WTC11 (cell line): ENCODE results near the gene UQCR10. TPM values are rescaled to one million over a fixed set of nuclear protein-coding genes. Genes with fewer than 3 reads are reported as not detected.

ENCODE experiments used
- ATAC-seq: fragments of 200-7000 bp; cut with Tn5 transposase; 2 replicates; pipeline ENCODE4 v1.10.0; 2021; ENCODE audit warnings: mild to moderate bottlenecking, moderate library complexity
- CTCF ChIA-PET: fragments of 300-600 bp; sonication (Branson Sonifier 250); formaldehyde crosslinking; loops from one replicate; lab custom pipeline; 2021; ENCODE audit warnings: antibody characterized with exemption; lab: Charles Lee
- POLR2A ChIA-PET: fragments of 350-600 bp; sonication (Branson Sonifier 250); formaldehyde crosslinking; loops from one replicate; lab custom pipeline; 2021; ENCODE audit warnings: antibody characterized with exemption; lab: Charles Lee
- DNase-seq: peaks from one replicate; pipeline ENCODE4 v3.0.0; 2021; ENCODE audit warnings: low spot score
- H3K27ac Mint-ChIP-seq: 2 replicates; pipeline ENCODE4 v1.8.0; 2021; ENCODE audit warnings: mixed read lengths
- H3K27me3 Mint-ChIP-seq: 2 replicates; pipeline ENCODE4 v1.8.0; 2021; ENCODE audit warnings: low read depth, mild to moderate bottlenecking, moderate library complexity, mixed read lengths
- H3K36me3 Mint-ChIP-seq: 2 replicates; pipeline ENCODE4 v1.8.0; 2021; ENCODE audit warnings: mixed read lengths
- H3K4me1 Mint-ChIP-seq: 2 replicates; pipeline ENCODE4 v1.8.0; 2022; ENCODE audit warnings: mixed read lengths
- H3K4me3 Mint-ChIP-seq: 2 replicates; pipeline ENCODE4 v1.8.0; 2021; ENCODE audit warnings: mild to moderate bottlenecking, moderate library complexity, mixed read lengths
- H3K9me3 Mint-ChIP-seq: 2 replicates; pipeline ENCODE4 v1.8.0; 2021; ENCODE audit warnings: mixed read lengths
- ATF1 ChIP-seq: sonication (generic); formaldehyde crosslinking; IDR thresholded peaks from 2 replicates; pipeline ENCODE4 v1.8.1; 2023; ENCODE audit warnings: mild to moderate bottlenecking, moderate library complexity, missing genetic modification reagents
- FOXJ3 ChIP-seq: sonication (generic); formaldehyde crosslinking; IDR thresholded peaks from 2 replicates; pipeline ENCODE4 v1.9.0; 2021; ENCODE audit warnings: missing genetic modification reagents, mild to moderate bottlenecking, borderline replicate concordance
- FOXK1 ChIP-seq: sonication (generic); formaldehyde crosslinking; IDR thresholded peaks from 2 replicates; pipeline ENCODE4 v1.8.0; 2022; ENCODE audit warnings: mild to moderate bottlenecking, moderate library complexity, missing genetic modification reagents
- GABPB1 ChIP-seq: sonication (generic); formaldehyde crosslinking; IDR thresholded peaks from 2 replicates; pipeline ENCODE4 v1.8.1; 2023; ENCODE audit warnings: mild to moderate bottlenecking, missing genetic modification reagents
- JAZF1 ChIP-seq: fragments of 250-450 bp; sonication (Bioruptor Pico); IDR thresholded peaks from 2 replicates; pipeline ENCODE4 v1.9.0; 2021; ENCODE audit warnings: moderate library complexity, mild to moderate bottlenecking, inconsistent platforms
- MXD4 ChIP-seq: fragments of 250-450 bp; sonication (Bioruptor Pico); IDR thresholded peaks from 2 replicates; pipeline ENCODE4 v1.8.0; 2021; ENCODE audit warnings: mild to moderate bottlenecking, moderate library complexity, borderline replicate concordance
- NR2C2 ChIP-seq: sonication (generic); formaldehyde crosslinking; IDR thresholded peaks from 2 replicates; pipeline ENCODE4 v1.8.0; 2022; ENCODE audit warnings: mild to moderate bottlenecking, missing genetic modification reagents
- OVOL2 ChIP-seq: fragments of 250-450 bp; sonication (Bioruptor Pico); IDR thresholded peaks from 2 replicates; pipeline ENCODE4 v1.9.0; 2021; ENCODE audit warnings: mild to moderate bottlenecking, borderline replicate concordance
- RORB ChIP-seq: fragments of 250-450 bp; sonication (Bioruptor Pico); IDR thresholded peaks from 2 replicates; pipeline ENCODE4 v1.9.0; 2021; ENCODE audit warnings: mild to moderate bottlenecking
- TCF7 ChIP-seq: sonication (generic); formaldehyde crosslinking; IDR thresholded peaks from 2 replicates; pipeline ENCODE4 v1.8.0; 2022; ENCODE audit warnings: mild to moderate bottlenecking, low read depth, missing genetic modification reagents, moderate library complexity
- TP53 ChIP-seq: sonication (generic); formaldehyde crosslinking; IDR thresholded peaks from 2 replicates; pipeline ENCODE4 v1.8.1; 2023; ENCODE audit warnings: mild to moderate bottlenecking, missing genetic modification reagents
- ZNF138 ChIP-seq: sonication (generic); formaldehyde crosslinking; conservative IDR thresholded peaks from 2 replicates; pipeline ENCODE4 v1.8.1; 2022; ENCODE audit warnings: mild to moderate bottlenecking, moderate library complexity, missing genetic modification reagents
- ZNF219 ChIP-seq: sonication (generic); formaldehyde crosslinking; IDR thresholded peaks from 2 replicates; pipeline ENCODE4 v1.8.0; 2023; ENCODE audit warnings: missing genetic modification reagents, mild to moderate bottlenecking, borderline replicate concordance
- ZNF423 ChIP-seq: fragments of 250-450 bp; sonication (Bioruptor Pico); IDR thresholded peaks from 2 replicates; pipeline ENCODE4 v2.1.2; 2022; ENCODE audit warnings: mild to moderate bottlenecking, moderate library complexity
- total RNA-seq: library from RNA; stranded (reverse); gene quantifications from 3 replicates; pipeline ENCODE4 v1.2.3, GENCODE V29; 2021
- TF ChIP-seq, protein P1 (sequence below): sonication (generic); formaldehyde crosslinking; IDR thresholded peaks from 2 replicates; pipeline ENCODE4 v1.8.0; 2023; ENCODE audit warnings: missing genetic modification reagents, mild to moderate bottlenecking, borderline replicate concordance
- TF ChIP-seq, protein P2 (sequence below): sonication (generic); formaldehyde crosslinking; IDR thresholded peaks from 2 replicates; pipeline ENCODE4 v1.8.1; 2023; ENCODE audit warnings: mild to moderate bottlenecking, missing genetic modification reagents, moderate library complexity
- TF ChIP-seq, protein P3 (sequence below): sonication (generic); formaldehyde crosslinking; IDR thresholded peaks from 2 replicates; pipeline ENCODE4 v1.8.1; 2023; ENCODE audit warnings: mild to moderate bottlenecking, missing genetic modification reagents
- TF ChIP-seq, protein P4 (sequence below): sonication (generic); formaldehyde crosslinking; IDR thresholded peaks from 2 replicates; pipeline ENCODE4 v1.8.1; 2023; ENCODE audit warnings: mild to moderate bottlenecking, moderate library complexity, missing genetic modification reagents
- TF ChIP-seq, protein P5 (sequence below): fragments of 250-450 bp; sonication (Bioruptor Pico); IDR thresholded peaks from 2 replicates; pipeline ENCODE4 v1.9.0; 2021; ENCODE audit warnings: moderate library complexity, mild to moderate bottlenecking, inconsistent platforms, borderline replicate concordance
- TF ChIP-seq, protein P6 (sequence below): fragments of 250-450 bp; sonication (Bioruptor Pico); IDR thresholded peaks from 2 replicates; pipeline ENCODE4 v1.9.0; 2021; ENCODE audit warnings: mild to moderate bottlenecking
- TF ChIP-seq, protein P7 (sequence below): sonication (generic); formaldehyde crosslinking; IDR thresholded peaks from 2 replicates; pipeline ENCODE4 v1.8.1; 2022; ENCODE audit warnings: low read depth, mild to moderate bottlenecking, moderate library complexity, missing genetic modification reagents, borderline replicate concordance

The UQCR10 gene
- total RNA-seq, 1 experiment from 2014 or later = 119 TPM

DNA sequence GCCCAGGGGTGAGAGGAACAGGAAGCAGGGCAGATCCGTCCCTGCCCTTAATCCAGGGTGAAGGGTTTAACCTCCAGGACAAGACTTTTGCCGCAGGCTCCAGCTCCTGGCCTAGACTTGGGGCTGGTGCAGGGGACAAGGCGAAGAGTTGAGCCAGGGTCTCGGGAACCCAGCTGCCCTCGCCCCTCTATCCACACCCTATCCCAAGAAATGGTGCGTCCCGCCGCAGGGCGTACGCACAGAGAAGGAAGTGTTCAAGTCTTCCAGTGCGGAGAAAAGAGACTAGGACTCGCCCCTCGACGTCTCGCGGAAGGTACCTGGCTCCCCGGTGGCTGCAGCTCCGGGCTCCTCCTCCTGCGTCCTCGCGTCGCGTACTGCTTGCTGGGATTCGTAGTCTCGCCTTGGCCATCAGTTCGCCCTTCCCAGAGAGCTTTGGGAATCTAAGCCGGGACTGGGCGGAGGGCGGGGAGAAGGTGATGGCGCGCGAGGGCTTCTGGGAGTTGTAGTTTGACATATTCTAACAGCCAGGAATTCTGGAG lies 468 bp upstream of the UQCR10 start, which contains the start of gene ZMAT5 (continued):
- TF ChIP-seq, protein P1, sequence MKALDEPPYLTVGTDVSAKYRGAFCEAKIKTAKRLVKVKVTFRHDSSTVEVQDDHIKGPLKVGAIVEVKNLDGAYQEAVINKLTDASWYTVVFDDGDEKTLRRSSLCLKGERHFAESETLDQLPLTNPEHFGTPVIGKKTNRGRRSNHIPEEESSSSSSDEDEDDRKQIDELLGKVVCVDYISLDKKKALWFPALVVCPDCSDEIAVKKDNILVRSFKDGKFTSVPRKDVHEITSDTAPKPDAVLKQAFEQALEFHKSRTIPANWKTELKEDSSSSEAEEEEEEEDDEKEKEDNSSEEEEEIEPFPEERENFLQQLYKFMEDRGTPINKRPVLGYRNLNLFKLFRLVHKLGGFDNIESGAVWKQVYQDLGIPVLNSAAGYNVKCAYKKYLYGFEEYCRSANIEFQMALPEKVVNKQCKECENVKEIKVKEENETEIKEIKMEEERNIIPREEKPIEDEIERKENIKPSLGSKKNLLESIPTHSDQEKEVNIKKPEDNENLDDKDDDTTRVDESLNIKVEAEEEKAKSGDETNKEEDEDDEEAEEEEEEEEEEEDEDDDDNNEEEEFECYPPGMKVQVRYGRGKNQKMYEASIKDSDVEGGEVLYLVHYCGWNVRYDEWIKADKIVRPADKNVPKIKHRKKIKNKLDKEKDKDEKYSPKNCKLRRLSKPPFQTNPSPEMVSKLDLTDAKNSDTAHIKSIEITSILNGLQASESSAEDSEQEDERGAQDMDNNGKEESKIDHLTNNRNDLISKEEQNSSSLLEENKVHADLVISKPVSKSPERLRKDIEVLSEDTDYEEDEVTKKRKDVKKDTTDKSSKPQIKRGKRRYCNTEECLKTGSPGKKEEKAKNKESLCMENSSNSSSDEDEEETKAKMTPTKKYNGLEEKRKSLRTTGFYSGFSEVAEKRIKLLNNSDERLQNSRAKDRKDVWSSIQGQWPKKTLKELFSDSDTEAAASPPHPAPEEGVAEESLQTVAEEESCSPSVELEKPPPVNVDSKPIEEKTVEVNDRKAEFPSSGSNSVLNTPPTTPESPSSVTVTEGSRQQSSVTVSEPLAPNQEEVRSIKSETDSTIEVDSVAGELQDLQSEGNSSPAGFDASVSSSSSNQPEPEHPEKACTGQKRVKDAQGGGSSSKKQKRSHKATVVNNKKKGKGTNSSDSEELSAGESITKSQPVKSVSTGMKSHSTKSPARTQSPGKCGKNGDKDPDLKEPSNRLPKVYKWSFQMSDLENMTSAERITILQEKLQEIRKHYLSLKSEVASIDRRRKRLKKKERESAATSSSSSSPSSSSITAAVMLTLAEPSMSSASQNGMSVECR (CRISPR knock-in tag) = 0 out of 2 replicates have a peak, but pooled peaks have one; percentile 38
- peak; percentile 14; the same call in 1 of the 2 replicates for TF ChIP-seq FOXK1
- no peak for TF ChIP-seq MXD4 (CRISPR knock-in tag)
- TF ChIP-seq, all 79 proteins: peak for 7

DNA sequence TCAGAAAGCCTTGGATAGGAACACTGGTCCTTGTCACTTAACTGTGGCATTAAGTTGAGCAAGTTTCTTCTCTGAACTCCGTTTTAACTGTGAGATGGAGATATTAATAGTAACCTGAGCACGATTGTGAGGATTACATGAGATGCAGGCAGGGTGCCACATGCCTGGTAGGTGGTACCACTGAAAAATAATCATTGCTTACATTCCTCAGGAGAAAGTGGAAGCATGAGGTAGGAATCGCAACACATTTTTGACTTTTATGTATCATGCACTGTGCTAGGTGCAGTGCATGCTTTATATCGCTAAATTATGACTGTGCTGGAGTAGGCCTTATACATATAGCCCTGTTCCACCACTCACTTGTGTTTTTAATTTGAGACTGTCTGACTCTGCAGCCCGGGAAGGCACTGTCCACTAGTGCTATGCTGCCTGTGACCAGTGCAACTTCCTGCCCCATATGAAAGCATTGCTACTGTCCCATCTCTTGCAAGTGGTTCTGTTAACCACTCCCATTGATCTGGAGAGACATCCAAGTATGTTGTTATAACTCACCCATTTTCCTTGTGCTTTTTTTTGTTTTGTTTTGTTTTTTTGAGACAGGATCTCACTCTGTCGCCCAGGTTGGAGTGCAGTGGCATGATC lies 1.0 kb downstream of the UQCR10 start:
- no peak for ATAC-seq
- Mint-ChIP-seq H3K36me3 (peaks cover 27% of the 10 kb centered on the region), H3K9me3 (no peaks in the 10 kb centered on the region), H3K27ac (peak overlapping the region; percentile 100), H3K4me1 (peaks cover 14% of the 10 kb centered on the region), H3K4me3 (peak overlapping the region; percentile 100), H3K27me3 (no peaks in the 10 kb centered on the region)
- TF ChIP-seq OVOL2 (no peak), GABPB1 (CRISPR knock-in tag) (no peak), ZNF138 (no peak), ATF1 (no peak), NR2C2 (CRISPR knock-in tag) (no peak), ZNF423 (CRISPR knock-in tag) (no peak), ZNF219 (no peak), TCF7 (CRISPR knock-in tag) (no peak), FOXJ3 (no peak), JAZF1 (CRISPR knock-in tag) (no peak), RORB (no peak), TP53 (CRISPR knock-in tag) (no peak)
- TF ChIP-seq, protein P2, sequence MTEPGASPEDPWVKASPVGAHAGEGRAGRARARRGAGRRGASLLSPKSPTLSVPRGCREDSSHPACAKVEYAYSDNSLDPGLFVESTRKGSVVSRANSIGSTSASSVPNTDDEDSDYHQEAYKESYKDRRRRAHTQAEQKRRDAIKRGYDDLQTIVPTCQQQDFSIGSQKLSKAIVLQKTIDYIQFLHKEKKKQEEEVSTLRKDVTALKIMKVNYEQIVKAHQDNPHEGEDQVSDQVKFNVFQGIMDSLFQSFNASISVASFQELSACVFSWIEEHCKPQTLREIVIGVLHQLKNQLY = no peak
- TF ChIP-seq, protein P3, sequence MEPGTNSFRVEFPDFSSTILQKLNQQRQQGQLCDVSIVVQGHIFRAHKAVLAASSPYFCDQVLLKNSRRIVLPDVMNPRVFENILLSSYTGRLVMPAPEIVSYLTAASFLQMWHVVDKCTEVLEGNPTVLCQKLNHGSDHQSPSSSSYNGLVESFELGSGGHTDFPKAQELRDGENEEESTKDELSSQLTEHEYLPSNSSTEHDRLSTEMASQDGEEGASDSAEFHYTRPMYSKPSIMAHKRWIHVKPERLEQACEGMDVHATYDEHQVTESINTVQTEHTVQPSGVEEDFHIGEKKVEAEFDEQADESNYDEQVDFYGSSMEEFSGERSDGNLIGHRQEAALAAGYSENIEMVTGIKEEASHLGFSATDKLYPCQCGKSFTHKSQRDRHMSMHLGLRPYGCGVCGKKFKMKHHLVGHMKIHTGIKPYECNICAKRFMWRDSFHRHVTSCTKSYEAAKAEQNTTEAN (CRISPR knock-in tag) = no peak
- TF ChIP-seq, protein P4, sequence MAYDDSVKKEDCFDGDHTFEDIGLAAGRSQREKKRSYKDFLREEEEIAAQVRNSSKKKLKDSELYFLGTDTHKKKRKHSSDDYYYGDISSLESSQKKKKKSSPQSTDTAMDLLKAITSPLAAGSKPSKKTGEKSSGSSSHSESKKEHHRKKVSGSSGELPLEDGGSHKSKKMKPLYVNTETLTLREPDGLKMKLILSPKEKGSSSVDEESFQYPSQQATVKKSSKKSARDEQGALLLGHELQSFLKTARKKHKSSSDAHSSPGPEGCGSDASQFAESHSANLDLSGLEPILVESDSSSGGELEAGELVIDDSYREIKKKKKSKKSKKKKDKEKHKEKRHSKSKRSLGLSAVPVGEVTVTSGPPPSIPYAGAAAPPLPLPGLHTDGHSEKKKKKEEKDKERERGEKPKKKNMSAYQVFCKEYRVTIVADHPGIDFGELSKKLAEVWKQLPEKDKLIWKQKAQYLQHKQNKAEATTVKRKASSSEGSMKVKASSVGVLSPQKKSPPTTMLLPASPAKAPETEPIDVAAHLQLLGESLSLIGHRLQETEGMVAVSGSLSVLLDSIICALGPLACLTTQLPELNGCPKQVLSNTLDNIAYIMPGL (CRISPR knock-in tag) = no peak
- TF ChIP-seq, protein P5, sequence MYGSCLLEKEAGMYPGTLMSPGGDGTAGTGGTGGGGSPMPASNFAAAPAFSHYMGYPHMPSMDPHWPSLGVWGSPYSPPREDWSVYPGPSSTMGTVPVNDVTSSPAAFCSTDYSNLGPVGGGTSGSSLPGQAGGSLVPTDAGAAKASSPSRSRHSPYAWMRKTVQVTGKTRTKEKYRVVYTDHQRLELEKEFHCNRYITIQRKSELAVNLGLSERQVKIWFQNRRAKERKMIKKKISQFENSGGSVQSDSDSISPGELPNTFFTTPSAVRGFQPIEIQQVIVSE = no peak
- TF ChIP-seq, protein P6, sequence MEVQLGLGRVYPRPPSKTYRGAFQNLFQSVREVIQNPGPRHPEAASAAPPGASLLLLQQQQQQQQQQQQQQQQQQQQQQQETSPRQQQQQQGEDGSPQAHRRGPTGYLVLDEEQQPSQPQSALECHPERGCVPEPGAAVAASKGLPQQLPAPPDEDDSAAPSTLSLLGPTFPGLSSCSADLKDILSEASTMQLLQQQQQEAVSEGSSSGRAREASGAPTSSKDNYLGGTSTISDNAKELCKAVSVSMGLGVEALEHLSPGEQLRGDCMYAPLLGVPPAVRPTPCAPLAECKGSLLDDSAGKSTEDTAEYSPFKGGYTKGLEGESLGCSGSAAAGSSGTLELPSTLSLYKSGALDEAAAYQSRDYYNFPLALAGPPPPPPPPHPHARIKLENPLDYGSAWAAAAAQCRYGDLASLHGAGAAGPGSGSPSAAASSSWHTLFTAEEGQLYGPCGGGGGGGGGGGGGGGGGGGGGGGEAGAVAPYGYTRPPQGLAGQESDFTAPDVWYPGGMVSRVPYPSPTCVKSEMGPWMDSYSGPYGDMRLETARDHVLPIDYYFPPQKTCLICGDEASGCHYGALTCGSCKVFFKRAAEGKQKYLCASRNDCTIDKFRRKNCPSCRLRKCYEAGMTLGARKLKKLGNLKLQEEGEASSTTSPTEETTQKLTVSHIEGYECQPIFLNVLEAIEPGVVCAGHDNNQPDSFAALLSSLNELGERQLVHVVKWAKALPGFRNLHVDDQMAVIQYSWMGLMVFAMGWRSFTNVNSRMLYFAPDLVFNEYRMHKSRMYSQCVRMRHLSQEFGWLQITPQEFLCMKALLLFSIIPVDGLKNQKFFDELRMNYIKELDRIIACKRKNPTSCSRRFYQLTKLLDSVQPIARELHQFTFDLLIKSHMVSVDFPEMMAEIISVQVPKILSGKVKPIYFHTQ (CRISPR knock-in tag) = no peak
- TF ChIP-seq, protein P7, sequence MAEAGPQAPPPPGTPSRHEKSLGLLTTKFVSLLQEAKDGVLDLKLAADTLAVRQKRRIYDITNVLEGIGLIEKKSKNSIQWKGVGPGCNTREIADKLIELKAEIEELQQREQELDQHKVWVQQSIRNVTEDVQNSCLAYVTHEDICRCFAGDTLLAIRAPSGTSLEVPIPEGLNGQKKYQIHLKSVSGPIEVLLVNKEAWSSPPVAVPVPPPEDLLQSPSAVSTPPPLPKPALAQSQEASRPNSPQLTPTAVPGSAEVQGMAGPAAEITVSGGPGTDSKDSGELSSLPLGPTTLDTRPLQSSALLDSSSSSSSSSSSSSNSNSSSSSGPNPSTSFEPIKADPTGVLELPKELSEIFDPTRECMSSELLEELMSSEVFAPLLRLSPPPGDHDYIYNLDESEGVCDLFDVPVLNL = no peak
- ChIA-PET POLR2A (interaction anchor here (0.7 kb wide), 1 partner anchor 336 kb away, joined by 3 read pairs; no protein-coding TSS in a partner anchor), CTCF (no interaction called here)
- DNase-seq = no peak
